Body of pancreas (tissue), 4 donors: Measurements from ENCODE around the gene MTA3. TPM values are rescaled to one million over a fixed set of nuclear protein-coding genes. Genes with fewer than 3 reads are reported as not detected.
"Not testable (repeated sequence)": the region's sequence is repeated elsewhere in the genome, so short reads cannot be mapped to it uniquely, and the experiment has no call there.

Source experiments
- ATAC-seq: fragments of 150-250 bp; one replicate; pipeline ENCODE4 v1.9.1; 2016
- DNase-seq, 4 donors: peaks; one replicate each; pipeline ENCODE4 v3.0.0-alpha.2; 2019
- H3K27ac ChIP-seq, 4 donors: fragments of 200-600 bp; sonication (generic); 1 replicate in 3 of 4; 2 replicates in 1 of 4; pipeline versions ENCODE4 v1.5.1 to v1.6.1; 2016 to 2019; ENCODE audit warnings: mild to moderate bottlenecking in 1 of 4, mixed read lengths in 1 of 4, moderate library complexity in 1 of 4
- H3K27me3 ChIP-seq, 2 donors: fragments of 200-600 bp; sonication (generic); one replicate each; pipeline ENCODE4 v1.6.0; 2016; ENCODE audit warnings: mild to moderate bottlenecking in 1 of 2
- H3K36me3 ChIP-seq, 2 donors: fragments of 200-600 bp; sonication (generic); replicated peaks in 1 of 2; 2 replicates each; pipeline ENCODE4 v1.5.1; 2016; ENCODE audit warnings: low read depth in 2 of 2; ENCODE audit not compliant: insufficient read depth in 1 of 2
- H3K4me1 ChIP-seq: fragments of 200-600 bp; sonication (generic); one replicate; pipeline ENCODE4 v1.6.0; 2016
- H3K4me3 ChIP-seq, 2 donors: fragments of 200-600 bp; sonication (generic); 1 replicate in 1 of 2; 2 replicates in 1 of 2; pipeline ENCODE4 v1.5.1; 2016 to 2019
- H3K9me3 ChIP-seq, 3 donors: fragments of 200-600 bp; sonication (generic); 1 replicate in 2 of 3; 2 replicates in 1 of 3; pipeline ENCODE4 v1.5.1; 2016
- POLR2A ChIP-seq, 3 donors: fragments of 450-650 bp; IDR thresholded peaks; one replicate each; pipeline ENCODE4 v1.6.1; 2016; ENCODE audit warnings: antibody characterized with exemption in 3 of 3, mild to moderate bottlenecking in 2 of 3
- WGBS, 2 donors: methylation state at CpG; one replicate each; pipeline ENCODE4 v1.1.5; 2017; 5-methylcytosine and 5-hydroxymethylcytosine counted together
- intact Hi-C: fragments of 100-400 bp; cut with DNase I; formaldehyde crosslinking; loops from one replicate; pipeline ENCODE4 v1.15.1; 2023
- total RNA-seq, 2 donors: library from RNA; depleted of rRNA; stranded (reverse); fragments of >200 nt; gene quantifications; one replicate each; pipeline ENCODE4 v1.1.0, GENCODE V29; 2016
- TF ChIP-seq, protein P1 (sequence below), 7 experiments: fragments of 450-650 bp in 4 of 7; fragments of 200-600 bp in 3 of 7; sonication (generic) in 3 of 7; IDR thresholded peaks; one replicate each; pipeline ENCODE4 v1.5.1; 2016 to 2019; ENCODE audit warnings: antibody characterized with exemption in 7 of 7

MTA3 gene
- total RNA-seq, 2 donors from 2014 or later, result 23.1 to 31.1 TPM

DNA sequence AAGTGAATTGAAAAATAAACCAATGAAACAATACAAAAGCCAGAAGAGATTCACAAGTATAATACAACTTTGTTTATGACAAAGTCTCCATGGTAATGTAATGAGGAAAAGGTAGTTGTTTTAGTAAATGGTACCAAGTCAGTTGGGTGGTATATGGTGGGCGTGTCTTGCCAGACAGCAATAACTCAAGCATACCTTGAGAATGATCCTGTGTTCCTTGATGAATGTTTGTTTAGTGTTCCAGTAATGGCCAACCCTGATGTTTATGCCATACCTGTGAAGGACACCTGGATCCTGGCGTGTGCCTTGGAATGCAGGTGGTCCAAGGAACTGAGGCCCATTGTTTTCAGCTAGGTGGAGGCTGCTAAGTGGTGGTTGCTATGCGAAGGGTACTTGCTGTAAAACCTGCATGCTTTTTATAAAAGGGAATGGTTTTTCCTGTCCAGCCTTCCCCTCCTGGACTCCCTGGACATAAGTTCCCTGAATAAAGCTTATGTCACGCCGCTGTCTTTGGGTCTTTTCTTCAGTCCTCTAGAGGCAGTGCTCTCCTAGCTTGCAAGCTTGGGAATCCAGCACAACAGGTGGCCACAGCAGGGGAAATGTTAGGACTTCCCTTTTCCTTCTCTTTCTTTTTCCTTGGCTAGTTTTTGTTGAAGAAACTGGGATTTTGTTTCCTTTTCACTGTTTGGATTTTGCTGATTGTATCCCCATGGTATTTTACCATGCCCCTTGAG lies 54.7 kb downstream of the MTA3 start:
- DNase-seq, result no peak
- ATAC-seq, result no peak
- WGBS, 2 donors, result 75 to 80% methylated on average over 5 of the region's 5 CpGs
- Histone ChIP-seq H3K4me3 (no peak overlapping the region), H3K27ac (no peak overlapping the region), H3K9me3 (no peaks in the 10 kb centered on the region), H3K27me3 (no peaks in the 10 kb centered on the region), H3K4me1 (no peaks in the 10 kb centered on the region), H3K36me3 (no peaks in the 10 kb centered on the region)
- intact Hi-C loops, result no loop called here
- TF ChIP-seq, protein P1, sequence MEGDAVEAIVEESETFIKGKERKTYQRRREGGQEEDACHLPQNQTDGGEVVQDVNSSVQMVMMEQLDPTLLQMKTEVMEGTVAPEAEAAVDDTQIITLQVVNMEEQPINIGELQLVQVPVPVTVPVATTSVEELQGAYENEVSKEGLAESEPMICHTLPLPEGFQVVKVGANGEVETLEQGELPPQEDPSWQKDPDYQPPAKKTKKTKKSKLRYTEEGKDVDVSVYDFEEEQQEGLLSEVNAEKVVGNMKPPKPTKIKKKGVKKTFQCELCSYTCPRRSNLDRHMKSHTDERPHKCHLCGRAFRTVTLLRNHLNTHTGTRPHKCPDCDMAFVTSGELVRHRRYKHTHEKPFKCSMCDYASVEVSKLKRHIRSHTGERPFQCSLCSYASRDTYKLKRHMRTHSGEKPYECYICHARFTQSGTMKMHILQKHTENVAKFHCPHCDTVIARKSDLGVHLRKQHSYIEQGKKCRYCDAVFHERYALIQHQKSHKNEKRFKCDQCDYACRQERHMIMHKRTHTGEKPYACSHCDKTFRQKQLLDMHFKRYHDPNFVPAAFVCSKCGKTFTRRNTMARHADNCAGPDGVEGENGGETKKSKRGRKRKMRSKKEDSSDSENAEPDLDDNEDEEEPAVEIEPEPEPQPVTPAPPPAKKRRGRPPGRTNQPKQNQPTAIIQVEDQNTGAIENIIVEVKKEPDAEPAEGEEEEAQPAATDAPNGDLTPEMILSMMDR (IDR thresholded peaks at IDR 0.05), result no peak
- TF ChIP-seq POLR2A (IDR thresholded peaks at IDR 0.05), result no peak

DNA sequence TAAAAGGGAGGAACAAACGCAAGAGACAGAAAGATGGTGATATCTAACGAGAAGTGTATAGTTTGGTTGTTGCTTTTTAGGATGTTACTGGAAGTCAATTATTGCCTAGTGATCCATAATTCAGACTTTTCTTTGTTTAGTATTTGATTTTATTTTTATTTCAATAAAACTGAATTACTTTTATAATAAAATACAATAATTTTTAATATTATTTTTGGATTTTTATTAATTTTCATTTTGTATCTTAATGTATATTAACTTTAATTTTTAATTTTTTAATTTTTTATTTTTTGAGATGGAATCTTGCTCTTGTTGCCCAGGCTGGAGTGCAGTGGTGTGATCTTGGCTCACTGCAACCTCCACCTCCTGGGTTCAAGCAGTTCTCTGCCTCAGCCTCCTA lies 55.6 kb downstream of the MTA3 start:
- ATAC-seq, result no peak

DNA sequence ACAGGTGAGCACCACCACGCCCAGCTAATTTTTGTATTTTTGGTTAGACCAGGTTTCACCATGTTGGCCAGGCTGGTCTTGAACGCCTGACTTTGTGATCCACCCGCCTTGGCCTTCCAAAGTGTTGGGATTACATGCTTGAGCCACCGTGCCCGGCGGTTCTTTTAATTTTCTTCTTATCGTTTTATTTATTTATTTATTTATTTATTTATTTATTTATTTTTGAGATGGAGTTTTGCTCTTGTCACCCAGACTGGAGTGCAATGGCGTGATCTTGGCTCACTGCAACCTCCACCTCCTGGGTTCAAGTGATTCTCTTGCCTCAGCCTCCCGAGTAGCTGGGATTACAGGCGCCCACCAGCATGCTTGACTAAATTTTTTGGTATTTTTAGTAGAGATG lies 59.6 kb downstream of the MTA3 start:
- H3K4me1 ChIP-seq, H3K27me3 ChIP-seq, H3K4me3 ChIP-seq, ATAC-seq, DNase-seq, intact Hi-C loops, H3K9me3 ChIP-seq, H3K36me3 ChIP-seq, H3K27ac ChIP-seq: not testable (repeated sequence)
- WGBS, 2 donors, result 96 to 97% methylated on average over 10 of the region's 10 CpGs

More for the DNA sequence above, 55.6 kb downstream of the MTA3 start:
- Histone ChIP-seq H3K36me3 (no peaks in the 10 kb centered on the region), H3K27me3 (no peaks in the 10 kb centered on the region), H3K27ac (no peak overlapping the region), H3K4me1 (no peaks in the 10 kb centered on the region), H3K9me3 (no peaks in the 10 kb centered on the region), H3K4me3 (no peak overlapping the region)
- 94 to 100% methylated on average over 2 of the region's 2 CpGs for WGBS, 2 donors
- TF ChIP-seq, protein P1 (IDR thresholded peaks at IDR 0.05), result no peak
- no peak for TF ChIP-seq POLR2A (IDR thresholded peaks at IDR 0.05)
- intact Hi-C loops, result no loop called here
- DNase-seq, result no peak

- no peak for DNase-seq
- WGBS, 2 donors, result 95 to 98% methylated on average over 6 of the region's 6 CpGs
- intact Hi-C loops, result no loop called here
Observed at GRCh38 chr2:42636934-42637333, 68.5 kb downstream of the MTA3 start.

DNA sequence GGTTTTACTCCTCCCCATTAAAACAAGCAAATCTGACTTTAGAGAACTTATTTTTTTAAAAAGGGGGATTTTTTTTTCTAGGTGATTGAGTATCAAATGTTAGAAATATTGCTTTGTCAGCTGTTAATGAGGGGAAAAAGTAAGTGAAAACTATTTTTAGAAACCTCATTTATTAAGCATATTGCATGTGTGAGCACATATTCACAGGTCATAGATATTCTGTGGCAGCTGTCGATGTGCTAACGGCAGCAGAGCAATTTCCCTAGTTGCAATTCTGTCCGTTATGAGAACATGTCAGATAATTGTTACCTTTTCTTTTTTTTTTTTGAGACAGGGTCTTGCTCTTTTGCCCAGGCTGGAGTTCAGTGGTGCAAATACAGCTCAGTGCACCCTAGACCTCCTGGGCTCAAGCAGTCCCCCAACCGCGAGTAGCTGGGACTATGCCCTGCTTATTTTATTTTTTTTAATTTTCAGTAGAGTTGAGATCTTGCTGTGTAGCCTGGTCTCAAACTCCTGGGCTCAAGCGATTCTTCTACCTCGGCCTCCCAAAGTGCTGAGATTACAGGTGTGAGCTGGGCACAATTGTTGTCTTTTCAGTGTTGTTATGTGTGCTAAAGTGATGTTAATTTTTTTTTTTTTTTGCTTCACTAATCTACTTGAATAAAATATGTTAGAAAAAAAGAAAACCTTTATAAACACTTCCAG lies 69.8 kb downstream of the MTA3 start:
- TF ChIP-seq, protein P1 (IDR thresholded peaks at IDR 0.05), result no peak
- no peak for TF ChIP-seq POLR2A (IDR thresholded peaks at IDR 0.05)
- no peaks in the 10 kb centered on the region for H3K27me3 ChIP-seq
- H3K4me3 ChIP-seq, result no peak overlapping the region
- no peaks in the 10 kb centered on the region for H3K9me3 ChIP-seq
- H3K27ac ChIP-seq, result no peak overlapping the region
- WGBS, 2 donors, result 89 to 94% methylated on average over 7 of the region's 7 CpGs
- H3K36me3 ChIP-seq, result no peaks in the 10 kb centered on the region
- DNase-seq, result no peak
- intact Hi-C loops, result no loop called here
- peaks cover 4% of the 10 kb centered on the region for H3K4me1 ChIP-seq
- ATAC-seq, result no peak

More at GRCh38 chr2:42636934-42637333, 68.5 kb downstream of the MTA3 start:
- Histone ChIP-seq H3K36me3 (no peaks in the 10 kb centered on the region), H3K27me3 (no peaks in the 10 kb centered on the region), H3K9me3 (no peaks in the 10 kb centered on the region), H3K27ac (no peak overlapping the region), H3K4me1 (peaks cover 4% of the 10 kb centered on the region), H3K4me3 (no peak overlapping the region)
- no peak for ATAC-seq
- no peak for TF ChIP-seq POLR2A (IDR thresholded peaks at IDR 0.05)
- TF ChIP-seq, protein P1 (IDR thresholded peaks at IDR 0.05), result no peak
